Inferior parietal cortex (tissue), 1 donor: ENCODE results near the gene FKBP1B.
"Not testable (repeated sequence)": the region's sequence is repeated elsewhere in the genome, so short reads cannot be mapped to it uniquely, and the experiment has no call there.

Experiments used
- DNase-seq: peaks from one replicate; pipeline ENCODE4 v3.0.0-alpha.2; 2016; ENCODE audit errors: extremely low spot score

FKBP1B gene

DNA sequence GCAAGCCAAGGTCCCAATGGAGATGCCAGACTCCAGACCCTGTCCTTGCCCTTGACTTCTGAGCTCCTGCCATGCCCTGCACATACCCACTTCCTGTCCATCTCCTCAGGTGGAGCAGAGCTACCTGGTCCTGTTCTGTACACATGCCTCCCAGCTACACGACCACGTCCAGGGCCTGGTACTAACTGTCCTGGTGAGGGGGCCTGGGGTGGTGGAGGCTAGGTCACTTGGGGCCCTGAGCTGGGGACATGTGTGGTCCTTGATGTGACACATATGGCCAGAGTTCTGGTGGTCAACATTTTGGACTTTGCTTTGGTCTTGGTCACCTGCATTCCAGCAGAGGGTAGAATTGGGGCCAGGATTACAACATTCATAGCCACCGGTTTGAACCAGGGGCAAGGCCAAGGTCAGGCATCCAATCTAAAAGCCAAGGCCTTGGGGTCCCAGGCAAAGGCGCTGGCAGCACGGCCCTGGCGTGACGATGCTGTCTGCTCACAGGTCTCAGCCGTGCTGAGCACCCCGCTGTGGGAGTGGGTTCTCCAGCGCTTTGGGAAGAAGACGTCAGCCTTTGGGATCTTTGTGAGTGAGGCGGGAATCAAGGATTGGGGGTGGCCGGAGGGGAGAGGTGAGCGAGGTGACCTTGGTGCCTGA, 27.1 kb upstream of the FKBP1B start:
- DNase-seq: no peak

GRCh38 chr2:24022975-24023575, 26.5 kb upstream of the FKBP1B start:
- DNase-seq: no peak

- DNase-seq: no peak
Measured at GRCh38 chr2:24024018-24024417, 25.5 kb upstream of the FKBP1B start.

GRCh38 chr2:24024996-24025663, 24.4 kb upstream of the FKBP1B start:
- DNase-seq: no peak

DNA sequence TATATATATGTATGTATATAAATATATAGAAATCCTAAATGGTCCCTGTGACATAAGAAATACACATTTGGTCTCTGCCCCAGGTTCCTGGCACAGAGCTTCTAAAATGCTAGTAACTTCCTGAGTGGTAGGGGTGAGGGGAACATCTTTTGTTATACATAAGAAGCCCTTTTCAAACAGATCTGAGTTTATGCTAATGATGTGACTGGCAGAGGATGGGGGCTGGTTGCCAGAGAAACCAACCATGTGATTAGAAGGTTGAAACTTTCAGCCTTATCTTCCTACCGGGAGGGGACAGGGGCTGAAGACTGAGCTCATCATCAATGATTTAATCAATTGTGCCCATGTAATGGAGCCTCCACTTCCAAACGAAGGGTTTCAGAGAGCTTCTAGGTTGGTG, 23.3 kb upstream of the FKBP1B start:
- no peak for DNase-seq

DNA sequence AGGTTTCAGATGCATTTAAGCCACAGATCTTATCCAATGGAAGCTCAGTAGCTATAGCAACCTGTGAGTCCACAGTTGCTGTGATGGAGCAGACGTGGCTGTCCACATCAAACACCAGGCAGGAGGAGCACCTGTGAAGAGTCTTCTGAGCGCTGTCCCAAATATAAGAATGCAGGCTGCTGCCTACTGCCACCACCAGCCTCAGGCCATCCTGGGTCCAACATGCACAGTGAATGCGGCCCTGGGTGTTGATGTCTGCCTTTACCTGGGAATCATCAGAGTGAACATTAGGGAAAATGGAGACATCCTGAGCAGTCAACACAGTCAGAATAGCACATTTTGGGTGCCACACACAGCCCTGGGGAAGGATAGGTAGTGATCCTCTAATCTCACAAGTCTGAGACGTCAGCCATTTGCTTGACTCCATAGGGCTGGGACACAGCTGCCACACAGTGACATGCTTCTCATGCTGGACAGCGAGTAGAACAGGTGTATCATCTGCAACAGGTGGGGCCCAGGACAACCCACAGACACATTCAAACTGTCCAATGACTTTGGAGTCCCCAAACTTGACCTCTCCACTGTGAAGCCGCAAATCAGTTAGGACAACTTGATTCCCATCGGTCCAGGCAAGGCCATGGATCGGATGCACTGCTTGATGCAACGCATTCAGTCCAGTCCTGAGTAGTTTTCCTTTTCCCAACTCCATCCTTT, 10.6 kb upstream of the FKBP1B start:
- no peak for DNase-seq

DNA sequence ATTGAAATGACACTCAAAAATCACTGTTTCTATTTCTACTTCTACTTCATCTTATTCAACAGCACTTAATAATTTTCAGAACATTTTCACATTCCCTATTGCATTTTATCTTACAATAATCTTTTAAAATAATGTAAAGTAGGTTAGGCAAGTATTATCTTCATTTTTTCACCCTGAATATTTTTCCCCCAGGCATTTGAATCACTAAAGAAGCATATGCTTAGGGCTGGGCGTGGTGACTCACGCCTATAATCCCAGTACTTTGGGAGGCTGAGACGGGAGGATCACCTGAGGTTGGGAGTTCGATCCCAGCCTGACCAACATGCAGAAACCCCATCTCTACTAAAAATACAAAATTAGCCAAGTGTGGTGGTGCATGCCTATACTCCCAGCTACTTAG, 9.0 kb upstream of the FKBP1B start:
- DNase-seq: no peak

DNA sequence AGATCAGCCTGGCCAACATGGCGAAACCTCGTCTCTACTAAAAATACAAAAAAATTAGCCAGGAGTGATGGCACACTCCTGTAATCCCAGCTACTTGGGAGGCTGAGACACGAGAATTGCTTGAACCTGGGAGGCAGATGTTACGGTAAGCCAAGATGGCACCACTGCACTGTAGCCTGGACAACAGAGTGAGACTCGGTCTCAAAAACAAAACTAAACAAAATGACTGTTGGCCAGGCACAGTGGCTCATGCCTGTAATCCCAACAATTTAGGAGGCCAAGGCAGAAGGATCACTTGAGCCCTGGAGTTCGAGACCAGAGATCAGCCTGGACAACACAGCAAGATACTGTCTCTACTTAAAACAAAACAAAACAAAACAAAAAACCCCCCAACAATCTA, 6.4 kb upstream of the FKBP1B start:
- not testable (repeated sequence) for DNase-seq

- no peak for DNase-seq
Measured at GRCh38 chr2:24045511-24046508, 3.7 kb upstream of the FKBP1B start.

DNA sequence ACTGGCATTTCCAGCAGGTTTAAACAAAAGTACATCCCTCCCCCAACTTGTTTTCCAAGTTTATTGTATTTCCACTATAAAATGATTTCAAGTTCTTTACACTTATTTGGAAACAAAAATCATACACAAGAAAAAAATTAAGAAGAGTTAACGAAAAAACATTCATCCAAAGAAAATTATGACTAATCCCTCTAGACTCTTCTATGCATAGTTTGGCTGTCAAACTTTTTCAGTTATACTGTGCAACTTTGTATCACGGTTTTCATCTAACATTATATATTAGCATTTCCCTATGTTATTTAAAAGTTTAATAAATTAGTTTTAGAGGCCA, 3.0 kb upstream of the FKBP1B start:
- no peak for DNase-seq

- DNase-seq: peak; percentile 97
Measured at GRCh38 chr2:24046930-24047702, 2.4 kb upstream of the FKBP1B start, which contains the start of gene WDCP. Gene WDCP (minus strand): TSS chr2:24047391. CDS start chr2:24039494, 7,897 bp downstream.

GRCh38 chr2:24047703-24048033, 1.9 kb upstream of the FKBP1B start:
- no peak for DNase-seq

DNA sequence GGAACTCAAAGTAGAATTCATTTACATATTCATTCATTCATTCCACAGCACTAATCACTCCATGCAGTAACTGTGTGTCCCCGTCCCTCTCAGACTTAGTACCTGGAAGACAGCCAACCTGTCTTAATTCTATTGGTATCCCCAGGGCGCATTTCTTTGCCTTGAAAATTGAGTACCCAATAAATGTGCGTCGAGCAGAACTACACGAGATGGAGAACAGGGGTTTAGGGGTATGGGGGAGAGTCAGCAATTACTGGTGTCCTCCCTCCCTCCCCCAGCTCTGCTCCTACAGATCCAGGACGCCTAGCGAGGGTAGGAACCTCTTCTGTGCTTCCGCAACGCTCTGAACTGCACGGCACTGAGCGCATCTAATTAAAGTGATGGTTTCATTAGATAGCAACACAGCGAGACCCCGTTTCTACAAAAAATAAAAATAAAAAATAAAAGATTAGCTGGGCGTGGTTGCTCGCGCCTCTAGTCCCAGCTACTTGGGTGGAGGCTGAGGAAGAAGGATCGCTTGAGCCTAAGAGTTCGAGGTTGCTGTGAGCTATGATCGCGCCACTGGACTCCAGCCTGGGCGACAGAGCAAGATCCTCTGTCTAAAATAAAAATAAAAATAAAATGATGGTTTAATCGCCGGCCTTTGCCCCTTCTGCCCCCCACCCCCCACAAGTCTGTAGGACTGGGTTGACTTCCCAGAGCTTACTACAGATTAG, 614 bp upstream of the FKBP1B start:
- DNase-seq: no peak

DNA sequence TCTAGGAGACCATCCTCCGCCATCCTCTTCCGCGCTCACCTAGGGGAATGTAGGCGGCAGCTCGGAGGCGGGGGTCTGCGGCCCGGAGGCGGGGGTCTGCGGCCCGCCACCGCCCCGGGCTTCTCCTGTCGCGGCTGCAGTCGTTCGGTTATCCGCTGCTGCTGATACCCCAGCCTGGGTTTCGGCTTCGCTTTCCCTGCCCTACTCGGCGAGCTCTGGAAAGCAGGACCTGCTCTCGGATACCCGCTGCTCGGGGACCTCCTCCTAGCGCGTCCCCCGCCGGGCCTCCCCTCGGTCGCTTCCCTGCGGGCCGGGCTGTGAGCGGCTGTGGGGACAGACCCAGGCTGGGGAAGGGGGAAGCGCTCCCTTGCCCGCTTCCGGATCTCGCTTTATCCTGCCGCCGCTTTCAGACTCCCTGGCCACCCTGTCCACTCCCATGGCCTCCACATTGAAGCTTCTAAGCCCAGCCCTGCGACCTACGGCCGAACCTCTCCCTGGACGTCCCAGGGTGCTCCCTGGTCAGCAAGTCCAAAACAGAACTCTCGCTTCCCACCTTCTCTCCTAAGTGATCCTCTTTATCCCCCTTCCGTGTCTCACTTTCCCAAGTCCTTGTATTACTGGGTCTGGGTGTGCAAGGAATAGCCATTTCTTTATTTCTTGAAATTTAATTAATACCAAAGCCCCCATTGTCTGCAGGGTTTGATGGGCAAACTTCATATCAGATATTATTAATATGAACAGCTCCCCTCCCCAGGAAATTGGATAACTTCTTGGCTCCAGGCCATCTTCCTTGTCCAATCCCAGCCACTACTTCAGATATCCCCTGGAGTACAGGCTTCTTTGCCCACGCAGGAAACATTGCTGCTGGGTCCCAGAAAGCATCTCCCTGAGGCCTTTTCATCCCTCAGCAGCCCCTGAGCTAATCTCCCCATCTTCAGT, 769 bp downstream of the FKBP1B start:
- no peak for DNase-seq

- peak; percentile 17 for DNase-seq
Measured at GRCh38 chr2:24051833-24052232, 2.3 kb downstream of the FKBP1B start.

DNA sequence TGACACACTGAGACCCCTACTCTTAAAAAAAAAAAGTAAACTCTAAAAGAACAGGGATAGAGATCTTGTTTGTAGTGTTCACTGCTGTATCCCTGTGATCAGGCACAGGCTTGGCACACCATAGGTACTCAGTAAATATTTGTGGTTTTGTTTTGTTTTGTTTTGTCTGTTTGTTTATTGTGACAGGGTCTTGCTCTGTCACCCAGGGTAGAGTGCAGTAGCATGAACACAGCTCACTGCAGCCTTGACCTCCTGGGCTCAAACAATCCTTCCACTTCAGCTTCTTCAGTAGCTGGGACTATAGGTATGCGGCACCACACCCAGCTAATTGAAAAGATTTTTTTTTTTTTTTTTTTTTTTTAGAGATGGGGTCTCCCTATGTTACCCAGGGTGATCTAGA, 3.4 kb downstream of the FKBP1B start:
- no peak for DNase-seq

- no peak for DNase-seq
Measured at GRCh38 chr2:24054366-24055010, 4.9 kb downstream of the FKBP1B start.

- no peak for DNase-seq
Measured at GRCh38 chr2:24055750-24056149, 6.2 kb downstream of the FKBP1B start.
